ENCODE data around the gene LRRN4CL. TPM values are rescaled to one million over a fixed set of nuclear protein-coding genes. Genes with fewer than 3 reads are reported as not detected.
A peak's percentile ranks its signal among the peaks of the same experiment; 100 is the strongest.

LRRN4CL gene
- total RNA-seq, 1 donor, result 39.0 TPM

- no peak for TF ChIP-seq CTCF (IDR thresholded peaks at IDR 0.05; ENCODE audit: insufficient read depth, low read length)
- no peak for DNase-seq (ENCODE audit: low read depth)
- peak overlapping the region; percentile 84 for H3K4me3 ChIP-seq (ENCODE audit: low read depth, low read length)
These were observed 37.5 kb upstream of the LRRN4CL start for GRCh38 chr11:62726915-62727164.

DNA sequence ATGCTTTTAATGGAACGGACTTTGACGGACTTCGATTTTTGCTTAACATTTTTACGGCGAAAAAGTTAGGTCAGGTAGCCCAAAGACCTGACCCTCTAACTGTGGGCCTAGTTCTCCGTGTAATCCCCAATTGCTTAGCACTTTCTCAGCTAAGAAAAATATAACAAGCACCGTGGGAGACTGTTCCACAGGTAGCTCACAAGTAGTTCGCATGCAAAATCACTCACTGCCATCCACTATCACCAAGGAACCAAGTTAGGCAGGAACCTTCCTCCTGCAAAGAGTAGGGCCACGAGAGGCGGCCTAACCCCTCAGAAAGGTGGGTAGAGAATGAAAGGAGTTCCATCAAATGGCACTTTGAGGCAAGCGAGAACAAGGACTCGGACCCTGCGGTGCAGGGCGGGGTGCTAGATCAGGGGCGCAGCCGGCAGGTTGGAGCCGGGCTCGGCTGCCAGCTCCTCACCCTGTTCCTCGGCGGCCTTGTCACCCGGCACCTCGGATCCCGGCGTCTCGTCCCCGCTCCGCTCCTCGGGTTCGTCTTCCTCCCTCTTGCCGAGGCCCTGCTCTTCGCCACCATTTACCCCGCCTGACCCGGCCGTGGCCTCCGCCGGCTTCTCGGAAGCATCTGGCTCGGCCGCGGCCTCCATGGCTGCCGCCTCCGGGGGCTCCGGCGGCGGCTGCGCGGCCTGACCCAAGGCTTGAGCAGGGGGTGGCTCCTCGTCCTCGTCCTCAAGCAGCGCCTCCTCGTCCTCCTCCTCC lies 37.0 kb upstream of the LRRN4CL start:
- peak overlapping the region; percentile 84 for H3K4me3 ChIP-seq (ENCODE audit: low read depth, low read length)
- TF ChIP-seq CTCF (IDR thresholded peaks at IDR 0.05; ENCODE audit: insufficient read depth, low read length), result no peak
- DNase-seq (ENCODE audit: low read depth), result no peak

- no peak for TF ChIP-seq CTCF (IDR thresholded peaks at IDR 0.05; ENCODE audit: insufficient read depth, low read length)
- peak overlapping the region; percentile 84 for H3K4me3 ChIP-seq (ENCODE audit: low read depth, low read length)
- DNase-seq (ENCODE audit: low read depth), result no peak
These were observed 36.3 kb upstream of the LRRN4CL start for GRCh38 chr11:62725646-62726045.

GRCh38 chr11:62724171-62724570 lies 34.8 kb upstream of the LRRN4CL start:
- H3K4me3 ChIP-seq (ENCODE audit: low read depth, low read length), result peak overlapping the region; percentile 84
- TF ChIP-seq CTCF (IDR thresholded peaks at IDR 0.05; ENCODE audit: insufficient read depth, low read length), result no peak
- no peak for DNase-seq (ENCODE audit: low read depth)

DNA sequence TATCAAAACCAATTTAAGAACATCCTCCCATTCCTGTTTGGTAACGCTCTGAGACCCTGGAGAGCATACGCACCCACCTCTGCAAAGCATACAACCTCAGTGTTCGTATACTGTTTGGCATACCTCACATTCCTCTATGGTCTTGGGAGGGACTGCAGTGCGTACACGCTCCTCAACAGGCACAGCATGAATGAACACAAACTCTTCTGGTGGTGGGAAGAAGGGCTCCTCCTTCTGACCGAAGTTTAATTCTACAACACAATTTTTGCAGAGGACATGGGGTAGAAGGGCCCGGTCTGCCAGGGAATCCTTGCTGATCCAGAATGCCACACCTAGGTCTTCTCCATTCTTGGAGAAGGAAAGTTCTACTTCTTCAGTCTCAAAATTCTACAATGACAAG lies 32.7 kb upstream of the LRRN4CL start:
- H3K4me3 ChIP-seq (ENCODE audit: low read depth, low read length), result no peak overlapping the region
- peak; percentile 33 for DNase-seq (ENCODE audit: low read depth)
- peak; percentile 16 for TF ChIP-seq CTCF (IDR thresholded peaks at IDR 0.05; ENCODE audit: insufficient read depth, low read length)

GRCh38 chr11:62719302-62719978 lies 30.1 kb upstream of the LRRN4CL start:
- H3K4me3 ChIP-seq (ENCODE audit: low read depth, low read length), result no peak overlapping the region
- DNase-seq (ENCODE audit: low read depth), result no peak
- TF ChIP-seq CTCF (IDR thresholded peaks at IDR 0.05; ENCODE audit: insufficient read depth, low read length), result no peak

Measured in fibroblast of the aortic adventitia (primary cell).